Vein endothelial cell (primary cell): ENCODE results near the gene RBM7. TPM values are rescaled to one million over a fixed set of nuclear protein-coding genes. Genes with fewer than 3 reads are reported as not detected.

Experiments used
- total RNA-seq: library from RNA; depleted of rRNA; stranded (reverse); fragments of >200 nt; gene quantifications from 2 replicates; pipeline ENCODE4 v1.2.3, GENCODE V29; 2012

Gene RBM7
- 36.3 and 43.4 TPM in 2 replicates for total RNA-seq

GRCh38 chr11:114400216-114400914 lies at the start of gene RBM7, which contains the start of gene C11orf71:
RBM7 (plus strand) TSS chr11:114400666; CDS start chr11:114400672, 6 bp downstream.
C11orf71 (minus strand) TSS chr11:114400511; CDS start chr11:114400331, 180 bp downstream.

GRCh38 chr11:114439229-114440120 lies 39.0 kb downstream of the RBM7 start, which contains the start of gene REXO2:
REXO2 (plus strand) TSS chr11:114439467; CDS start chr11:114439529, 62 bp downstream.

Other genes with a start within 250 kb of the RBM7 start
- 153 and 330 TPM in 2 replicates for gene NNMT, start 104.3 kb upstream of the RBM7 start, total RNA-seq
- 3.4 and 4.2 TPM in 2 replicates for gene C11orf71, start 155 bp upstream of the RBM7 start, total RNA-seq
- 98.0 and 103 TPM in 2 replicates for gene REXO2, start 38.8 kb downstream of the RBM7 start, total RNA-seq
- not detected in 2 replicates for gene NXPE1, start 159.2 kb downstream of the RBM7 start, total RNA-seq
- gene NXPE4, start 195.1 kb downstream of the RBM7 start, total RNA-seq: not detected in 2 replicates